Calu3 (cell line): Measurements from ENCODE around the gene TAS2R3. TPM values are rescaled to one million over a fixed set of nuclear protein-coding genes. Genes with fewer than 3 reads are reported as not detected.
"Not testable (repeated sequence)": the region's sequence is repeated elsewhere in the genome, so short reads cannot be mapped to it uniquely, and the experiment has no call there.

Source experiments
- BruUV-seq: library from RNA; stranded (reverse); fragments of 400-500 nt; replicated peaks from 2 replicates; lab custom pipeline; 2021; lab: Mats Ljungman, UMichigan
- CTCF ChIA-PET: fragments of 300-600 bp; sonication (Branson Sonifier 250); formaldehyde crosslinking; loops from one replicate; lab custom pipeline; 2022; ENCODE audit warnings: antibody characterized with exemption; lab: Charles Lee
- DNase-seq: peaks from one replicate; pipeline ENCODE4 v3.0.0; 2022
- H3K27ac Mint-ChIP-seq: one replicate; pipeline ENCODE4 v1.8.0; 2022; ENCODE audit warnings: mixed read lengths; ENCODE audit not compliant: unreplicated experiment
- H3K27me3 Mint-ChIP-seq: one replicate; pipeline ENCODE4 v1.8.0; 2022; ENCODE audit warnings: mixed read lengths; ENCODE audit not compliant: unreplicated experiment
- H3K36me3 Mint-ChIP-seq: one replicate; pipeline ENCODE4 v1.8.0; 2022; ENCODE audit warnings: mild to moderate bottlenecking, moderate library complexity, mixed read lengths; ENCODE audit not compliant: insufficient read depth, unreplicated experiment
- H3K4me1 Mint-ChIP-seq: one replicate; pipeline ENCODE4 v1.8.0; 2022; ENCODE audit warnings: mild to moderate bottlenecking, low read depth, mixed read lengths; ENCODE audit not compliant: unreplicated experiment
- H3K4me3 Mint-ChIP-seq: one replicate; pipeline ENCODE4 v1.8.0; 2022; ENCODE audit warnings: mild to moderate bottlenecking, low read depth, moderate library complexity, mixed read lengths; ENCODE audit not compliant: unreplicated experiment
- H3K9me3 Mint-ChIP-seq: one replicate; pipeline ENCODE4 v1.8.0; 2022; ENCODE audit warnings: low read depth, mixed read lengths; ENCODE audit not compliant: unreplicated experiment
- intact Hi-C: fragments of 100-400 bp; cut with micrococcal nuclease; formaldehyde crosslinking; loops from one replicate; pipeline ENCODE4 v1.10.0; 2022; ENCODE audit not compliant: unreplicated experiment
- total RNA-seq: library from RNA; stranded (reverse); gene quantifications from 2 replicates; pipeline ENCODE4 v1.2.3, GENCODE V29; 2022
- TF ChIP-seq, protein P1 (sequence below): fragments of 200-600 bp; IDR thresholded peaks from one replicate; pipeline ENCODE4 v1.8.0; 2022; ENCODE audit warnings: antibody characterized with exemption; ENCODE audit not compliant: unreplicated experiment

The TAS2R3 gene
- total RNA-seq, 1 experiment from 2014 or later, result 2.8 TPM

DNA sequence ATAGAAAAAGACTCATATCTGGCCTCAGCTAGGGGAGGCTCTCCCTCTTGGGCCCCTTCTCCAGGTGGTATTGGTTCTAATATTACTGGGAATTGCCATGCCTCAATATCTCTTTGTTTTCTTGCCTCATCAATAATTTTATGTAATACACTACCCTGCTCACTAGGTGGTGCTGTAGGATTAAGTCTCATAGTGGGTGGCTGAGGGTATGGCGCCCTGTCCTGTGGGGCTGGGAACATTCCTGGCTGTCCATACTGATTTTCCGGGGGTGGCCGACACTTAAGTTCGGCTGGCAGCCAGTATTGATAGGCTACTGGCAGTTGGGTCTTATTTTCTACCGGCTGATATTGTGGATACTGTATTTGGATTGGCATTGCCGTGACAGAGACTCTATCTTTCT, 9.0 kb upstream of the TAS2R3 start:
- no TSS peak for BruUV-seq
- peaks cover 55% of the 10 kb centered on the region for H3K36me3 Mint-ChIP-seq
- TF ChIP-seq, protein P1, sequence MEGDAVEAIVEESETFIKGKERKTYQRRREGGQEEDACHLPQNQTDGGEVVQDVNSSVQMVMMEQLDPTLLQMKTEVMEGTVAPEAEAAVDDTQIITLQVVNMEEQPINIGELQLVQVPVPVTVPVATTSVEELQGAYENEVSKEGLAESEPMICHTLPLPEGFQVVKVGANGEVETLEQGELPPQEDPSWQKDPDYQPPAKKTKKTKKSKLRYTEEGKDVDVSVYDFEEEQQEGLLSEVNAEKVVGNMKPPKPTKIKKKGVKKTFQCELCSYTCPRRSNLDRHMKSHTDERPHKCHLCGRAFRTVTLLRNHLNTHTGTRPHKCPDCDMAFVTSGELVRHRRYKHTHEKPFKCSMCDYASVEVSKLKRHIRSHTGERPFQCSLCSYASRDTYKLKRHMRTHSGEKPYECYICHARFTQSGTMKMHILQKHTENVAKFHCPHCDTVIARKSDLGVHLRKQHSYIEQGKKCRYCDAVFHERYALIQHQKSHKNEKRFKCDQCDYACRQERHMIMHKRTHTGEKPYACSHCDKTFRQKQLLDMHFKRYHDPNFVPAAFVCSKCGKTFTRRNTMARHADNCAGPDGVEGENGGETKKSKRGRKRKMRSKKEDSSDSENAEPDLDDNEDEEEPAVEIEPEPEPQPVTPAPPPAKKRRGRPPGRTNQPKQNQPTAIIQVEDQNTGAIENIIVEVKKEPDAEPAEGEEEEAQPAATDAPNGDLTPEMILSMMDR, result peak; percentile 38
- H3K9me3 Mint-ChIP-seq, result peaks cover 5% of the 10 kb centered on the region
- CTCF ChIA-PET, result no interaction called here
- no peak overlapping the region for H3K27ac Mint-ChIP-seq
- H3K4me3 Mint-ChIP-seq, result no peak overlapping the region
- no peaks in the 10 kb centered on the region for H3K27me3 Mint-ChIP-seq
- intact Hi-C loops, result no loop called here
- peak; percentile 33 for DNase-seq
- no peaks in the 10 kb centered on the region for H3K4me1 Mint-ChIP-seq

DNA sequence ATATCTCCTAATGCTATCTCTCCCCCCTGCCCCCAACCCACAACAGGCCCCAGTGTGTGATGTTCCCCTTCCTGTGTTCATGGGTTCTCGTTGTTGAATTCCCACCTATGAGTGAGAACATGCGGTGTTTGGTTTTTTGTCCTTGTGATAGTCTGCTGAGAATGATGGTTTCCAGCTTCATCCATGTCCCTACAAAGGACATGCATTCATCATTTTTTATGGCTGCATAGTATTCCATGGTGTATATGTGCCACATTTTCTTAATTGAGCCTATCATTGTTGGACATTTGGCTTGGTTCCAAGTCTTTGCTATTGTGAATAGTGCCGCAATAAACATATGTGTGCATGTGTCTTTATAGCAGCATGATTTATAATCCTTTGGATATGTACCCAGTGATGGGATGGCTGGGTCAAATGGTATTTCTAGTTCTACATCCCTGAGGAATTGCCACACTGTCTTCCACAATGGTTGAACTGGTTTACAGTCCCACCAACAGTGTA, 6.2 kb downstream of the TAS2R3 start:
- not testable (repeated sequence) for H3K27ac Mint-ChIP-seq, H3K27me3 Mint-ChIP-seq

DNA sequence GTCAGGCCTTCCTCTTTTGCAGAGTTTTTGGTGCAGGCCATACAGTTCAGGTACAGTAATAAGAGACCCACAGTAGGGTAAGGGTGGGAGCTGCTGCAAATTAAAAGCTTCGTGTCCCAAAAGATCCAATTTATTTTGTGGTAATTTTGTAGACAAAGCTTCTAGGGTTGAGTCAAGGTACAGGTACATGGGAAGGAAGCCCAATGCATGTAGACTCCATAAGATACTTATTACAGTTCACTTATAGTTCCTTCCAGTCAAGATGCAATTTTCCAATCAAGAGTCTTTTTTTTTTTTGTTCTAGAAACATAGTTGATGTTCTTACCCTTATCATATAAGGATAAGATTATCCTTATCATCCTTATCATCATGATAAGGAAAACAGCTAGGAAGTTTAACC, 12.5 kb downstream of the TAS2R3 start, which contains the start of gene TAS2R4:
TSS of gene TAS2R4 (plus strand) at position 301 of the 400 bp plus-strand sequence. CDS start 1,815 bp downstream, outside the sequence.
- no TSS peak for BruUV-seq
- Mint-ChIP-seq H3K36me3 (no peaks in the 10 kb centered on the region), H3K9me3 (peaks cover 7% of the 10 kb centered on the region), H3K27me3 (no peaks in the 10 kb centered on the region), H3K27ac (no peak within 1 kb of the TSS), H3K4me1 (no peaks in the 10 kb centered on the region), H3K4me3 (no peak within 1 kb of the TSS)
- DNase-seq, result no peak
- CTCF ChIA-PET, result no interaction called here
- TF ChIP-seq, protein P1, result no peak
- intact Hi-C loops, result no loop called here

More for the DNA sequence above, 6.2 kb downstream of the TAS2R3 start:
- BruUV-seq, H3K9me3 Mint-ChIP-seq, H3K36me3 Mint-ChIP-seq, intact Hi-C loops, H3K4me1 Mint-ChIP-seq, H3K4me3 Mint-ChIP-seq, DNase-seq, CTCF ChIA-PET: not testable (repeated sequence)

DNA sequence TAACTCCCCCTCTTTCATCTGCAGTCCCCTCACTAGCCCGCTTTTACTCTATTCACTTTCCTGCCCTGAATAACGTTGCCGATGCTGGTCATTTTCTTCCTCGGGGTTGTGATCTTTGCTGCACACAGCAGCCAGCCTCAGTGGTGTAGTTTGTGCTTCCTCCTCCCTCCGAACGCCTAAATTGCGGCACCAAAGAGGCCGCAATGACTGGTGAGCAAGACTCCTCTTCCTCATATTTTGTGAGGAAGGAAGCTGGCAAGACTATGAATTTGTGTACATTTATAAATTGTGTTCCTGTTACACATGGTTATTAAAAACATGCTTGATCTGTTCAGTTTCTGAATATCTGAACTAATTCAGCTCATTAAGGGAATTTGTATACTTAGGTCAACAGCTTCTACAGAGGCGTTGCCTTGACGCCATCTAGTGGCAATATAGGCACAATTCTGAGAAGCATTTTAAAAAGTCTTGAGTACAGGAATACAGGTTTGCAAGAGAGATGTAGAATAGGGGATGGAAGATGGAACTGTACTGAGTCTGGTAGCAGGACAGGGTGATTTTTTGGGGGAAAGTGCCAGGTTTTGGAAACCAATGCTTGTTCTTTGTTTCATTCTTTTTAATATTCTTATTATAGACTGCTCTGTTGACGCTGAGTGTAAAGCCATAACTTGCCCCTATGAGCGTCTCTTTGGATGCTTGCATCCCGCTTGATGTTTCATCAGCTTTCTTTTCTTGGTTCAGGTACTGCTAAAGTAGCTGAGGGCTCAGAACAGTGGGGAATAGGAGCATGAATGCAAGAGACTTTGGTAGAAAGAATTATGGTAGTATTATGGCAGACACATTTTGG, 22.0 kb downstream of the TAS2R3 start:
- Mint-ChIP-seq H3K4me3 (no peak overlapping the region), H3K27ac (no peak overlapping the region), H3K4me1 (no peaks in the 10 kb centered on the region), H3K9me3 (no peaks in the 10 kb centered on the region), H3K36me3 (peaks cover 5% of the 10 kb centered on the region), H3K27me3 (no peaks in the 10 kb centered on the region)
- intact Hi-C loops, result loop anchor here (5.0 kb wide), 1 partner anchor 134 kb away; no protein-coding TSS in a partner anchor
- CTCF ChIA-PET, result interaction anchor here (1.0 kb wide), 2 partner anchors 48 to 131 kb away, joined by 6 to 9 read pairs; partner anchors contain the start of gene SSBP1
- TF ChIP-seq, protein P1, result peak; percentile 85
- DNase-seq, result peak; percentile 16
- no TSS peak for BruUV-seq
